SU-DHL-6 (cell line): ENCODE results near the gene ATP8A2.

ENCODE experiments used
- H2AFZ ChIP-seq: fragments of 200-600 bp; sonication (generic); 2 replicates; pipeline ENCODE4 v1.6.1; 2014; ENCODE audit warnings: low read depth, mild to moderate bottlenecking, moderate library complexity, mixed read lengths, antibody characterized with exemption, low read length; ENCODE audit not compliant: severe bottlenecking
- H3F3A ChIP-seq: fragments of 200-600 bp; shearing (Covaris generic); 2 replicates; pipeline ENCODE4 v1.6.0; 2016; ENCODE audit warnings: antibody characterized with exemption, mild to moderate bottlenecking; ENCODE audit not compliant: insufficient read depth
- H3K27ac ChIP-seq: fragments of 200-600 bp; sonication (generic); 2 replicates; pipeline ENCODE4 v1.5.1; 2016; ENCODE audit warnings: low read depth, mild to moderate bottlenecking, low read length, moderate library complexity, mixed read lengths
- H3K27me3 ChIP-seq: fragments of 200-600 bp; sonication (generic), shearing (Covaris generic); 2 replicates; pipeline ENCODE4 v1.6.0; 2014; ENCODE audit warnings: mild to moderate bottlenecking, low read length
- H3K36me3 ChIP-seq: fragments of 200-600 bp; sonication (generic); 2 replicates; pipeline ENCODE4 v1.6.1; 2014; ENCODE audit warnings: mild to moderate bottlenecking, low read length, mixed read lengths
- H3K4me2 ChIP-seq: fragments of 300-600, 200-600 bp; shearing (Covaris generic), sonication (generic); 2 replicates; pipeline ENCODE4 v1.6.0; 2014; ENCODE audit warnings: low read length, low read depth, mild to moderate bottlenecking; ENCODE audit not compliant: poor library complexity, severe bottlenecking
- H3K4me3 ChIP-seq: fragments of 200-600 bp; sonication (generic); 2 replicates; pipeline ENCODE4 v1.5.1; 2014; ENCODE audit warnings: antibody characterized with exemption, low read length, mild to moderate bottlenecking, mixed read lengths; ENCODE audit not compliant: insufficient read depth, poor library complexity, severe bottlenecking
- H3K79me2 ChIP-seq: fragments of 200-600 bp; sonication (generic); 2 replicates; pipeline ENCODE4 v1.6.1; 2014; ENCODE audit warnings: mild to moderate bottlenecking, low read length, moderate library complexity; ENCODE audit not compliant: insufficient read depth
- H3K9ac ChIP-seq: fragments of 200-600 bp; sonication (generic); 2 replicates; pipeline ENCODE4 v1.7.0; 2014; ENCODE audit warnings: mild to moderate bottlenecking, low read length
- H3K9me2 ChIP-seq: fragments of 200-600 bp; sonication (generic); replicated peaks from 2 replicates; pipeline ENCODE4 v1.6.1; 2014; ENCODE audit warnings: low read length; ENCODE audit not compliant: insufficient read depth
- H3K9me3 ChIP-seq: fragments of 200-600 bp; sonication (generic); 2 replicates; pipeline ENCODE4 v1.6.1; 2014; ENCODE audit warnings: low read length, mixed read lengths; ENCODE audit not compliant: insufficient read depth
- H4K20me1 ChIP-seq: fragments of 200-600 bp; sonication (generic); 2 replicates; pipeline ENCODE4 v1.6.1; 2014; ENCODE audit warnings: low read depth, mild to moderate bottlenecking, antibody characterized with exemption, low read length, moderate library complexity, mixed read lengths
- EZH2phosphoT487 ChIP-seq: fragments of 200-600 bp; sonication (generic), shearing (Covaris generic); conservative IDR thresholded peaks from 2 replicates; pipeline ENCODE4 v1.6.1; 2018; ENCODE audit warnings: mild to moderate bottlenecking, antibody characterized with exemption, low read length, moderate library complexity, mixed read lengths
- TF ChIP-seq, protein P1 (sequence below): fragments of 200-600 bp; sonication (generic); IDR thresholded peaks from one replicate; pipeline ENCODE4 v1.5.1; 2017; ENCODE audit warnings: antibody characterized with exemption, mild to moderate bottlenecking, low read length, moderate library complexity; ENCODE audit not compliant: insufficient read depth, poor library complexity, severe bottlenecking

The ATP8A2 gene

DNA sequence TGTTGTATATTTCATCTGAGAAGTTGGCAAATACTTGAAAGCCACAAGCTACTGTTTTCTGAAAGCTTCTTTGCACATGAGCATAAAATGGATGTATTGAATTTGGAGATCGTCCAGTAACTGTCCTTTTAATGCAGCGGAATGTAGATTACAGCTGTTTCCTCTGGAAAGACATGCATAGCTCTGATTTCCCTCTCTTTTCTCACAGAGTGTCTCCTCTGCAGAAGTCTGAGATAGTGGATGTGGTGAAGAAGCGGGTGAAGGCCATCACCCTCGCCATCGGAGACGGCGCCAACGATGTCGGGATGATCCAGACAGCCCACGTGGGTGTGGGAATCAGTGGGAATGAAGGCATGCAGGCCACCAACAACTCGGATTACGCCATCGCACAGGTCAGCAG lies 397.1 kb downstream of the ATP8A2 start:
- Histone ChIP-seq H3K9me2 (no peaks in the 10 kb centered on the region), H4K20me1 (no peaks in the 10 kb centered on the region), H3K27ac (no peak overlapping the region), H2AFZ (no peak overlapping the region), H3K9me3 (no peaks in the 10 kb centered on the region), H3K79me2 (no peaks in the 10 kb centered on the region), H3K4me3 (no peak overlapping the region), H3K9ac (no peak overlapping the region), H3F3A (no peaks in the 10 kb centered on the region), H3K36me3 (no peaks in the 10 kb centered on the region), H3K4me2 (no peak overlapping the region), H3K27me3 (no peaks in the 10 kb centered on the region)
- TF ChIP-seq, protein P1, sequence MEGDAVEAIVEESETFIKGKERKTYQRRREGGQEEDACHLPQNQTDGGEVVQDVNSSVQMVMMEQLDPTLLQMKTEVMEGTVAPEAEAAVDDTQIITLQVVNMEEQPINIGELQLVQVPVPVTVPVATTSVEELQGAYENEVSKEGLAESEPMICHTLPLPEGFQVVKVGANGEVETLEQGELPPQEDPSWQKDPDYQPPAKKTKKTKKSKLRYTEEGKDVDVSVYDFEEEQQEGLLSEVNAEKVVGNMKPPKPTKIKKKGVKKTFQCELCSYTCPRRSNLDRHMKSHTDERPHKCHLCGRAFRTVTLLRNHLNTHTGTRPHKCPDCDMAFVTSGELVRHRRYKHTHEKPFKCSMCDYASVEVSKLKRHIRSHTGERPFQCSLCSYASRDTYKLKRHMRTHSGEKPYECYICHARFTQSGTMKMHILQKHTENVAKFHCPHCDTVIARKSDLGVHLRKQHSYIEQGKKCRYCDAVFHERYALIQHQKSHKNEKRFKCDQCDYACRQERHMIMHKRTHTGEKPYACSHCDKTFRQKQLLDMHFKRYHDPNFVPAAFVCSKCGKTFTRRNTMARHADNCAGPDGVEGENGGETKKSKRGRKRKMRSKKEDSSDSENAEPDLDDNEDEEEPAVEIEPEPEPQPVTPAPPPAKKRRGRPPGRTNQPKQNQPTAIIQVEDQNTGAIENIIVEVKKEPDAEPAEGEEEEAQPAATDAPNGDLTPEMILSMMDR: no peak
- no peak for TF ChIP-seq EZH2phosphoT487

- no peak overlapping the region for H3K4me2 ChIP-seq
- H3K4me3 ChIP-seq: no peak overlapping the region
- H3F3A ChIP-seq: no peaks in the 10 kb centered on the region
- H3K36me3 ChIP-seq: no peaks in the 10 kb centered on the region
- H3K79me2 ChIP-seq: no peaks in the 10 kb centered on the region
- H3K27me3 ChIP-seq: no peaks in the 10 kb centered on the region
- no peaks in the 10 kb centered on the region for H3K9me3 ChIP-seq
- H2AFZ ChIP-seq: no peak overlapping the region
- no peaks in the 10 kb centered on the region for H3K9me2 ChIP-seq
- TF ChIP-seq, protein P1: no peak
- no peak for TF ChIP-seq EZH2phosphoT487
- H3K9ac ChIP-seq: no peak overlapping the region
- H4K20me1 ChIP-seq: no peaks in the 10 kb centered on the region
- H3K27ac ChIP-seq: no peak overlapping the region
Measured at GRCh38 chr13:25770601-25771000, 398.8 kb downstream of the ATP8A2 start.

DNA sequence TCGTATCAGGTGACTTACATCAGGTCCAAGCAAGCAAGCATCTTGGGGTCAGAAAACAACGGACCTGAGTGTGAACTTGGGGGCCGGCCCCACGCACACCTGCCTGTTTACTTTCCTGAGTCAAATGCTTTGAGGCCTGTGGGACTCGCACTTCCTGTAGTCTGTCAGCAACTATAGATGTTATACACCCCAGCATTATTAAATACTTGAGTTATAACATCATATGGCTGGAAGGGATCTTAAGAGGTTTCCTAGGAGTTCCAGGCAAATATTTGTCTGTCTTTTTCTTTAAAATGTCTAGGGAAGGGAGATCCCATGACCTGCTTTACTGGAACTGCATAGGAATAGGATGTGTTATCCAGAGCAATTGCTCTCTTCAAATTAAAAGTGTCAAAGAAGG lies 399.4 kb downstream of the ATP8A2 start:
- no peaks in the 10 kb centered on the region for H3F3A ChIP-seq
- no peak overlapping the region for H3K4me3 ChIP-seq
- H3K9ac ChIP-seq: no peak overlapping the region
- no peaks in the 10 kb centered on the region for H4K20me1 ChIP-seq
- H3K27ac ChIP-seq: no peak overlapping the region
- no peak overlapping the region for H3K4me2 ChIP-seq
- H2AFZ ChIP-seq: no peak overlapping the region
- H3K36me3 ChIP-seq: no peaks in the 10 kb centered on the region
- H3K9me3 ChIP-seq: no peaks in the 10 kb centered on the region
- TF ChIP-seq EZH2phosphoT487: no peak
- TF ChIP-seq, protein P1: no peak
- no peaks in the 10 kb centered on the region for H3K79me2 ChIP-seq
- H3K27me3 ChIP-seq: no peaks in the 10 kb centered on the region
- no peaks in the 10 kb centered on the region for H3K9me2 ChIP-seq
